Keratinocyte (primary cell): ENCODE results near the gene STRN3.

Experiments
- EZH2 ChIP-seq: IDR thresholded peaks from one replicate; pipeline ENCODE4 v1.6.1; 2012; ENCODE audit warnings: inconsistent platforms, mild to moderate bottlenecking, low read length, moderate library complexity
- TF ChIP-seq, protein P1 (sequence below), 3 experiments: IDR thresholded peaks in 1 of 3; conservative IDR thresholded peaks in 1 of 3; optimal IDR thresholded peaks in 1 of 3; 2 replicates in 2 of 3; 3 replicates in 1 of 3; pipeline versions ENCODE3 to v1.5.1; 2011; ENCODE audit warnings: low read length in 3 of 3, mild to moderate bottlenecking in 3 of 3, moderate library complexity in 2 of 3, control low read depth in 1 of 3, inconsistent platforms in 1 of 3; ENCODE audit not compliant: insufficient read depth in 2 of 3; ENCODE audit errors: extremely low read depth in 1 of 3

DNA sequence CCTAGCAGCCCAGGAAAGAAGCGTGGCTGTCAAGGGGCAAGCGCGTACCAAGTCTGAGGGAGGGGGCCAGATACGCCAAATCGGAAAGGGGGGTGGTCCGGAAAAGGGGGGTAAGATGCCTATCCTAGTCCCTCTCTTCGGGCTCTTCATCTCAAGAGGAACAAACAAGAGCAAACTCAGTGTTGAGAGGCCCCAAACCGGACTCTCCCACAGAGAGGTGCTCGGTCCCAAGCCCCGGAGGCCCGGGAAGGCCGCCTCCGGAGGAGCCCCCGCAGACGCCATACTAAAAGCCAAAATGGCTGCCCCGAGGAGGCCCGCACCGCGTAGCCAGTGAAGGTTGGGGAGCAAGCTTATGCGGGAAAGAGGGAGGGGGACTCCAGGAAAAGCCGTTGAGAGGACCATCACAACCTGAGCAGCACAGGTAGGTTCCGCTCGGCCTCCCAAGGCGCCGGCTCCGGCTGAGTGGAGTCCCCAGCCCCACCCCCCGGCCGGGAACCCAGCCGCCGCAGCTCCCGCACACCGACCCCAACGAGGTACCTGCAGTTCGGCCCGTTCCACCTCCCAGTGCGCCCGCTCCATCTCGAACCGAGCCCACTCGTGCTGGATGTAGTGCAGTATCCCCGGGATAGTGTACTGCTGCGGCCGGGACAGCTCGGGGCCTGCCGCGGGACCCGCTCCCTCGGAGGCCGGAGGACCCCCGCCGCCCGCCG, 657 bp downstream of the STRN3 start, which contains the start of gene AP4S1:
- TF ChIP-seq, protein P1, sequence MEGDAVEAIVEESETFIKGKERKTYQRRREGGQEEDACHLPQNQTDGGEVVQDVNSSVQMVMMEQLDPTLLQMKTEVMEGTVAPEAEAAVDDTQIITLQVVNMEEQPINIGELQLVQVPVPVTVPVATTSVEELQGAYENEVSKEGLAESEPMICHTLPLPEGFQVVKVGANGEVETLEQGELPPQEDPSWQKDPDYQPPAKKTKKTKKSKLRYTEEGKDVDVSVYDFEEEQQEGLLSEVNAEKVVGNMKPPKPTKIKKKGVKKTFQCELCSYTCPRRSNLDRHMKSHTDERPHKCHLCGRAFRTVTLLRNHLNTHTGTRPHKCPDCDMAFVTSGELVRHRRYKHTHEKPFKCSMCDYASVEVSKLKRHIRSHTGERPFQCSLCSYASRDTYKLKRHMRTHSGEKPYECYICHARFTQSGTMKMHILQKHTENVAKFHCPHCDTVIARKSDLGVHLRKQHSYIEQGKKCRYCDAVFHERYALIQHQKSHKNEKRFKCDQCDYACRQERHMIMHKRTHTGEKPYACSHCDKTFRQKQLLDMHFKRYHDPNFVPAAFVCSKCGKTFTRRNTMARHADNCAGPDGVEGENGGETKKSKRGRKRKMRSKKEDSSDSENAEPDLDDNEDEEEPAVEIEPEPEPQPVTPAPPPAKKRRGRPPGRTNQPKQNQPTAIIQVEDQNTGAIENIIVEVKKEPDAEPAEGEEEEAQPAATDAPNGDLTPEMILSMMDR (optimal IDR thresholded peaks at IDR 0.05 in 1 of 3, IDR thresholded peaks at IDR 0.05 in 1 of 3, conservative IDR thresholded peaks at IDR 0.05 in 1 of 3; ENCODE audit: extremely low read depth in 1 of 3, insufficient read depth in 2 of 3, low read length in 3 of 3) = no peak
- TF ChIP-seq EZH2 = no peak
